SU-DHL-6 (cell line): ENCODE results near the gene NLRP6.
"Not testable (repeated sequence)": the region's sequence is repeated elsewhere in the genome, so short reads cannot be mapped to it uniquely, and the experiment has no call there.

ENCODE experiments used
- H2AFZ ChIP-seq: fragments of 200-600 bp; sonication (generic); 2 replicates; pipeline ENCODE4 v1.6.1; 2014; ENCODE audit warnings: low read depth, mild to moderate bottlenecking, moderate library complexity, mixed read lengths, antibody characterized with exemption, low read length; ENCODE audit not compliant: severe bottlenecking
- H3F3A ChIP-seq: fragments of 200-600 bp; shearing (Covaris generic); 2 replicates; pipeline ENCODE4 v1.6.0; 2016; ENCODE audit warnings: antibody characterized with exemption, mild to moderate bottlenecking; ENCODE audit not compliant: insufficient read depth
- H3K27ac ChIP-seq: fragments of 200-600 bp; sonication (generic); 2 replicates; pipeline ENCODE4 v1.5.1; 2016; ENCODE audit warnings: low read depth, mild to moderate bottlenecking, low read length, moderate library complexity, mixed read lengths
- H3K27me3 ChIP-seq: fragments of 200-600 bp; sonication (generic), shearing (Covaris generic); 2 replicates; pipeline ENCODE4 v1.6.0; 2014; ENCODE audit warnings: mild to moderate bottlenecking, low read length
- H3K36me3 ChIP-seq: fragments of 200-600 bp; sonication (generic); 2 replicates; pipeline ENCODE4 v1.6.1; 2014; ENCODE audit warnings: mild to moderate bottlenecking, low read length, mixed read lengths
- H3K4me2 ChIP-seq: fragments of 300-600, 200-600 bp; shearing (Covaris generic), sonication (generic); 2 replicates; pipeline ENCODE4 v1.6.0; 2014; ENCODE audit warnings: low read length, low read depth, mild to moderate bottlenecking; ENCODE audit not compliant: poor library complexity, severe bottlenecking
- H3K4me3 ChIP-seq: fragments of 200-600 bp; sonication (generic); 2 replicates; pipeline ENCODE4 v1.5.1; 2014; ENCODE audit warnings: antibody characterized with exemption, low read length, mild to moderate bottlenecking, mixed read lengths; ENCODE audit not compliant: insufficient read depth, poor library complexity, severe bottlenecking
- H3K79me2 ChIP-seq: fragments of 200-600 bp; sonication (generic); 2 replicates; pipeline ENCODE4 v1.6.1; 2014; ENCODE audit warnings: mild to moderate bottlenecking, low read length, moderate library complexity; ENCODE audit not compliant: insufficient read depth
- H3K9ac ChIP-seq: fragments of 200-600 bp; sonication (generic); 2 replicates; pipeline ENCODE4 v1.7.0; 2014; ENCODE audit warnings: mild to moderate bottlenecking, low read length
- H3K9me2 ChIP-seq: fragments of 200-600 bp; sonication (generic); replicated peaks from 2 replicates; pipeline ENCODE4 v1.6.1; 2014; ENCODE audit warnings: low read length; ENCODE audit not compliant: insufficient read depth
- H3K9me3 ChIP-seq: fragments of 200-600 bp; sonication (generic); 2 replicates; pipeline ENCODE4 v1.6.1; 2014; ENCODE audit warnings: low read length, mixed read lengths; ENCODE audit not compliant: insufficient read depth
- H4K20me1 ChIP-seq: fragments of 200-600 bp; sonication (generic); 2 replicates; pipeline ENCODE4 v1.6.1; 2014; ENCODE audit warnings: low read depth, mild to moderate bottlenecking, antibody characterized with exemption, low read length, moderate library complexity, mixed read lengths
- EZH2phosphoT487 ChIP-seq: fragments of 200-600 bp; sonication (generic), shearing (Covaris generic); conservative IDR thresholded peaks from 2 replicates; pipeline ENCODE4 v1.6.1; 2018; ENCODE audit warnings: mild to moderate bottlenecking, antibody characterized with exemption, low read length, moderate library complexity, mixed read lengths
- TF ChIP-seq, protein P1 (sequence below): fragments of 200-600 bp; sonication (generic); IDR thresholded peaks from one replicate; pipeline ENCODE4 v1.5.1; 2017; ENCODE audit warnings: antibody characterized with exemption, mild to moderate bottlenecking, low read length, moderate library complexity; ENCODE audit not compliant: insufficient read depth, poor library complexity, severe bottlenecking

NLRP6 gene

GRCh38 chr11:267491-267994, 10.7 kb upstream of the NLRP6 start:
- no peaks in the 10 kb centered on the region for H3K36me3 ChIP-seq
- H2AFZ ChIP-seq = peak overlapping the region; percentile 18
- H3K4me2 ChIP-seq = peak overlapping the region; percentile 79
- H3K79me2 ChIP-seq = no peaks in the 10 kb centered on the region
- TF ChIP-seq, protein P1, sequence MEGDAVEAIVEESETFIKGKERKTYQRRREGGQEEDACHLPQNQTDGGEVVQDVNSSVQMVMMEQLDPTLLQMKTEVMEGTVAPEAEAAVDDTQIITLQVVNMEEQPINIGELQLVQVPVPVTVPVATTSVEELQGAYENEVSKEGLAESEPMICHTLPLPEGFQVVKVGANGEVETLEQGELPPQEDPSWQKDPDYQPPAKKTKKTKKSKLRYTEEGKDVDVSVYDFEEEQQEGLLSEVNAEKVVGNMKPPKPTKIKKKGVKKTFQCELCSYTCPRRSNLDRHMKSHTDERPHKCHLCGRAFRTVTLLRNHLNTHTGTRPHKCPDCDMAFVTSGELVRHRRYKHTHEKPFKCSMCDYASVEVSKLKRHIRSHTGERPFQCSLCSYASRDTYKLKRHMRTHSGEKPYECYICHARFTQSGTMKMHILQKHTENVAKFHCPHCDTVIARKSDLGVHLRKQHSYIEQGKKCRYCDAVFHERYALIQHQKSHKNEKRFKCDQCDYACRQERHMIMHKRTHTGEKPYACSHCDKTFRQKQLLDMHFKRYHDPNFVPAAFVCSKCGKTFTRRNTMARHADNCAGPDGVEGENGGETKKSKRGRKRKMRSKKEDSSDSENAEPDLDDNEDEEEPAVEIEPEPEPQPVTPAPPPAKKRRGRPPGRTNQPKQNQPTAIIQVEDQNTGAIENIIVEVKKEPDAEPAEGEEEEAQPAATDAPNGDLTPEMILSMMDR = no peak
- no peak for TF ChIP-seq EZH2phosphoT487
- no peaks in the 10 kb centered on the region for H3K27me3 ChIP-seq
- H4K20me1 ChIP-seq = no peaks in the 10 kb centered on the region
- H3K9me2 ChIP-seq = no peaks in the 10 kb centered on the region
- peaks cover 42% of the 10 kb centered on the region for H3F3A ChIP-seq
- H3K9me3 ChIP-seq = no peaks in the 10 kb centered on the region
- peak overlapping the region; percentile 57 for H3K9ac ChIP-seq
- H3K27ac ChIP-seq = peak overlapping the region; percentile 95
- peak overlapping the region; percentile 47 for H3K4me3 ChIP-seq

- Histone ChIP-seq H3K4me3 (peak overlapping the region; percentile 47), H3K27ac (peak overlapping the region; percentile 95), H3F3A (peaks cover 42% of the 10 kb centered on the region), H3K9ac (peak overlapping the region; percentile 57), H2AFZ (peak overlapping the region; percentile 18), H3K4me2 (peak overlapping the region; percentile 79)
- not testable (repeated sequence) for H3K9me2 ChIP-seq, H4K20me1 ChIP-seq, H3K9me3 ChIP-seq, H3K79me2 ChIP-seq, H3K27me3 ChIP-seq, H3K36me3 ChIP-seq
These were observed 9.5 kb upstream of the NLRP6 start for GRCh38 chr11:268716-269145.

- Histone ChIP-seq H3K36me3 (no peaks in the 10 kb centered on the region), H3F3A (peaks cover 38% of the 10 kb centered on the region), H3K9ac (peak overlapping the region; percentile 57), H3K79me2 (no peaks in the 10 kb centered on the region), H3K27ac (peak overlapping the region; percentile 95), H4K20me1 (no peaks in the 10 kb centered on the region), H3K9me2 (no peaks in the 10 kb centered on the region), H3K4me2 (peak overlapping the region; percentile 79), H3K4me3 (peak overlapping the region; percentile 47), H2AFZ (peak overlapping the region; percentile 11), H3K9me3 (no peaks in the 10 kb centered on the region), H3K27me3 (no peaks in the 10 kb centered on the region)
- TF ChIP-seq, protein P1 = no peak
- TF ChIP-seq EZH2phosphoT487 = no peak
These were observed 8.9 kb upstream of the NLRP6 start for GRCh38 chr11:269146-269890.
